Sigmoid colon (tissue), 4 donors: ENCODE results near the gene TIMM8B.

Source experiments
- EP300 ChIP-seq, 4 donors: sonication (generic); formaldehyde crosslinking; IDR thresholded peaks; one replicate each; pipeline ENCODE4 v1.6.1; 2017; ENCODE audit warnings: antibody characterized with exemption in 4 of 4
- POLR2A ChIP-seq, 2 donors: fragments of 450-650 bp; IDR thresholded peaks; one replicate each; pipeline ENCODE4 v1.6.1; 2016; ENCODE audit warnings: antibody characterized with exemption in 2 of 2, mild to moderate bottlenecking in 2 of 2, moderate library complexity in 2 of 2
- TF ChIP-seq, protein P1 (sequence below), 4 experiments: fragments of 450-650 bp in 3 of 4; fragments of 200-600 bp in 1 of 4; IDR thresholded peaks; one replicate each; pipeline ENCODE4 v1.5.1; 2016 to 2019; ENCODE audit warnings: antibody characterized with exemption in 4 of 4, mild to moderate bottlenecking in 3 of 4, moderate library complexity in 2 of 4

DNA sequence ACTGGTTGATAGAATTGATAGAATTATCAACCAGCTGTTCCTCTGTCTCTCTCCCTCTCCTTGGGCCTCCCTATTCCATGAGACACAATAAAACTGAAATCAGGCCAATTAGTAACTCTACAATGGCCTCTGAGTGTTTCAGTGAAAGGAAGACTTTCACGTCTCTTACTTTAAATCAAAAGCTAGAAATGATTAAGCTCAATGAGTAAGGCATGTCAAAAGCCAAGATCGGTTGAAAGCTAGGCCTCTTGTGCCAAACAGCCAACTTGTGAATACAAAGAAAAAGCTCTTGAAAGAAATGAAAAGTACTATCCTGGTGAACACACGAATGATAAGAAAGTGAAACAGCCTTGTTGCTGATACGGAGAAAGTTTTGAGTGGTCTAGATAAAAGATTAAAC is 29.4 kb downstream of the TIMM8B start:
- TF ChIP-seq, protein P1, sequence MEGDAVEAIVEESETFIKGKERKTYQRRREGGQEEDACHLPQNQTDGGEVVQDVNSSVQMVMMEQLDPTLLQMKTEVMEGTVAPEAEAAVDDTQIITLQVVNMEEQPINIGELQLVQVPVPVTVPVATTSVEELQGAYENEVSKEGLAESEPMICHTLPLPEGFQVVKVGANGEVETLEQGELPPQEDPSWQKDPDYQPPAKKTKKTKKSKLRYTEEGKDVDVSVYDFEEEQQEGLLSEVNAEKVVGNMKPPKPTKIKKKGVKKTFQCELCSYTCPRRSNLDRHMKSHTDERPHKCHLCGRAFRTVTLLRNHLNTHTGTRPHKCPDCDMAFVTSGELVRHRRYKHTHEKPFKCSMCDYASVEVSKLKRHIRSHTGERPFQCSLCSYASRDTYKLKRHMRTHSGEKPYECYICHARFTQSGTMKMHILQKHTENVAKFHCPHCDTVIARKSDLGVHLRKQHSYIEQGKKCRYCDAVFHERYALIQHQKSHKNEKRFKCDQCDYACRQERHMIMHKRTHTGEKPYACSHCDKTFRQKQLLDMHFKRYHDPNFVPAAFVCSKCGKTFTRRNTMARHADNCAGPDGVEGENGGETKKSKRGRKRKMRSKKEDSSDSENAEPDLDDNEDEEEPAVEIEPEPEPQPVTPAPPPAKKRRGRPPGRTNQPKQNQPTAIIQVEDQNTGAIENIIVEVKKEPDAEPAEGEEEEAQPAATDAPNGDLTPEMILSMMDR (IDR thresholded peaks at IDR 0.05), result no peak
- no peak for TF ChIP-seq POLR2A (IDR thresholded peaks at IDR 0.05)
- no peak for TF ChIP-seq EP300 (IDR thresholded peaks at IDR 0.05)
